Adrenal gland (tissue), 5 donors: ENCODE data around the gene DNHD1.

Experiments used
- POLR2A ChIP-seq, 2 donors: fragments of 450-650 bp; IDR thresholded peaks; one replicate each; pipeline ENCODE4 v1.6.1; 2017; ENCODE audit warnings: antibody characterized with exemption in 2 of 2, mild to moderate bottlenecking in 2 of 2, moderate library complexity in 1 of 2
- TF ChIP-seq, protein P1 (sequence below), 6 experiments: fragments of 450-650 bp in 4 of 6; fragments of 200-600 bp in 2 of 6; sonication (generic) in 1 of 6; IDR thresholded peaks; 1 replicate in 5 of 6; 2 replicates in 1 of 6; pipeline versions ENCODE4 v1.5.1 to v1.8.0; 2016 to 2021; ENCODE audit warnings: antibody characterized with exemption in 6 of 6, mild to moderate bottlenecking in 2 of 6, moderate library complexity in 1 of 6
- donor health status: DM: no; HTN: no; CAD: no.

DNA sequence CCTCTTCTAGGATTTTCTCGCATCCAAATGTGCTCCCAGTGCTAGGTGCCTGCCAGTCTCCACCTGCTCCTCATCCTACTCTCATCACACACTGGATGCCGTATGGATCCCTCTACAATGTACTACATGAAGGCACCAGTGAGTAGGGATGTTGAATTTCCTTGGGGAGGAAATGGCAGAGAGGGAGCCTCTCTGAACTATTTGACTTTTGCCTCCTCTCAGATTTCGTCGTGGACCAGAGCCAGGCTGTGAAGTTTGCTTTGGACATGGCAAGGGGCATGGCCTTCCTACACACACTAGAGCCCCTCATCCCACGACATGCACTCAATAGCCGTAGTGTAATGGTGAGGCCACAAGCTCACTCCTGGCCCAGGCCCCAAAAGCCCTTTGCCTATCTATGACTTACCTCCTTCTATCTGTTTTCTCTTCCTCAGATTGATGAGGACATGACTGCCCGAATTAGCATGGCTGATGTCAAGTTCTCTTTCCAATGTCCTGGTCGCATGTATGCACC lies 112.5 kb downstream of the DNHD1 start:
- TF ChIP-seq, protein P1, sequence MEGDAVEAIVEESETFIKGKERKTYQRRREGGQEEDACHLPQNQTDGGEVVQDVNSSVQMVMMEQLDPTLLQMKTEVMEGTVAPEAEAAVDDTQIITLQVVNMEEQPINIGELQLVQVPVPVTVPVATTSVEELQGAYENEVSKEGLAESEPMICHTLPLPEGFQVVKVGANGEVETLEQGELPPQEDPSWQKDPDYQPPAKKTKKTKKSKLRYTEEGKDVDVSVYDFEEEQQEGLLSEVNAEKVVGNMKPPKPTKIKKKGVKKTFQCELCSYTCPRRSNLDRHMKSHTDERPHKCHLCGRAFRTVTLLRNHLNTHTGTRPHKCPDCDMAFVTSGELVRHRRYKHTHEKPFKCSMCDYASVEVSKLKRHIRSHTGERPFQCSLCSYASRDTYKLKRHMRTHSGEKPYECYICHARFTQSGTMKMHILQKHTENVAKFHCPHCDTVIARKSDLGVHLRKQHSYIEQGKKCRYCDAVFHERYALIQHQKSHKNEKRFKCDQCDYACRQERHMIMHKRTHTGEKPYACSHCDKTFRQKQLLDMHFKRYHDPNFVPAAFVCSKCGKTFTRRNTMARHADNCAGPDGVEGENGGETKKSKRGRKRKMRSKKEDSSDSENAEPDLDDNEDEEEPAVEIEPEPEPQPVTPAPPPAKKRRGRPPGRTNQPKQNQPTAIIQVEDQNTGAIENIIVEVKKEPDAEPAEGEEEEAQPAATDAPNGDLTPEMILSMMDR (IDR thresholded peaks at IDR 0.05), result no peak
- no peak for TF ChIP-seq POLR2A (IDR thresholded peaks at IDR 0.05)
